ENCODE data around the gene EFHD2.

GRCh38 chr1:15408890-15409387, 749 bp upstream of the EFHD2 start:
- TF ChIP-seq, protein P1, sequence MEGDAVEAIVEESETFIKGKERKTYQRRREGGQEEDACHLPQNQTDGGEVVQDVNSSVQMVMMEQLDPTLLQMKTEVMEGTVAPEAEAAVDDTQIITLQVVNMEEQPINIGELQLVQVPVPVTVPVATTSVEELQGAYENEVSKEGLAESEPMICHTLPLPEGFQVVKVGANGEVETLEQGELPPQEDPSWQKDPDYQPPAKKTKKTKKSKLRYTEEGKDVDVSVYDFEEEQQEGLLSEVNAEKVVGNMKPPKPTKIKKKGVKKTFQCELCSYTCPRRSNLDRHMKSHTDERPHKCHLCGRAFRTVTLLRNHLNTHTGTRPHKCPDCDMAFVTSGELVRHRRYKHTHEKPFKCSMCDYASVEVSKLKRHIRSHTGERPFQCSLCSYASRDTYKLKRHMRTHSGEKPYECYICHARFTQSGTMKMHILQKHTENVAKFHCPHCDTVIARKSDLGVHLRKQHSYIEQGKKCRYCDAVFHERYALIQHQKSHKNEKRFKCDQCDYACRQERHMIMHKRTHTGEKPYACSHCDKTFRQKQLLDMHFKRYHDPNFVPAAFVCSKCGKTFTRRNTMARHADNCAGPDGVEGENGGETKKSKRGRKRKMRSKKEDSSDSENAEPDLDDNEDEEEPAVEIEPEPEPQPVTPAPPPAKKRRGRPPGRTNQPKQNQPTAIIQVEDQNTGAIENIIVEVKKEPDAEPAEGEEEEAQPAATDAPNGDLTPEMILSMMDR (IDR thresholded peaks at IDR 0.05): no peak
- TF ChIP-seq EZH2phosphoT487 (IDR thresholded peaks at IDR 0.05): no peak
